Naive B cell (primary cell): Measurements from ENCODE around the gene TCF7L2. TPM values are rescaled to one million over a fixed set of nuclear protein-coding genes. Genes with fewer than 3 reads are reported as not detected.
A peak's percentile ranks its signal among the peaks of the same experiment; 100 is the strongest.

ENCODE experiments used
- ATAC-seq, 2 donors: fragments of 150-1000 bp; cut with Tn5 transposase; 2 replicates each; pipeline ENCODE4 v1.10.0; 2021; ENCODE audit warnings: low read depth in 2 of 2, mild to moderate bottlenecking in 2 of 2, moderate library complexity in 2 of 2
- DNase-seq: peaks from one replicate; pipeline ENCODE4 v3.0.0; 2022
- H3K27ac Mint-ChIP-seq, 6 donors: one replicate each; pipeline ENCODE4 v1.8.0; 2020 to 2022; ENCODE audit warnings: mild to moderate bottlenecking in 6 of 6, mixed read lengths in 6 of 6, moderate library complexity in 5 of 6, inconsistent platforms in 2 of 6
- H3K27me3 Mint-ChIP-seq, 3 donors: one replicate each; pipeline ENCODE4 v1.8.0; 2021 to 2022; ENCODE audit warnings: mixed read lengths in 3 of 3, mild to moderate bottlenecking in 1 of 3
- H3K36me3 Mint-ChIP-seq, 2 donors: one replicate each; pipeline ENCODE4 v1.8.0; 2020 to 2022; ENCODE audit warnings: mixed read lengths in 2 of 2, inconsistent platforms in 1 of 2, mild to moderate bottlenecking in 1 of 2
- H3K4me1 Mint-ChIP-seq, 3 donors: one replicate each; pipeline ENCODE4 v1.8.0; 2020 to 2022; ENCODE audit warnings: mixed read lengths in 3 of 3, inconsistent platforms in 1 of 3, mild to moderate bottlenecking in 1 of 3, moderate library complexity in 1 of 3
- H3K4me3 Mint-ChIP-seq, 8 donors: one replicate each; pipeline ENCODE4 v1.8.0; 2020 to 2022; ENCODE audit warnings: mild to moderate bottlenecking in 8 of 8, mixed read lengths in 8 of 8, moderate library complexity in 8 of 8, inconsistent platforms in 2 of 8
- H3K9me3 Mint-ChIP-seq, 7 donors: one replicate each; pipeline ENCODE4 v1.8.0; 2020 to 2022; ENCODE audit warnings: mixed read lengths in 7 of 7, mild to moderate bottlenecking in 5 of 7, inconsistent platforms in 2 of 7, moderate library complexity in 1 of 7
- polyA plus RNA-seq, 6 donors: library from polyadenylated mRNA; unstranded; fragments of 300-500 nt; fragmentation: Illumina TruSeq; gene quantifications; one replicate each; pipeline ENCODE4 v1.2.3, GENCODE V29; 2021; ENCODE audit warnings: low read depth in 6 of 6

The TCF7L2 gene
- polyA plus RNA-seq, 6 donors from 2014 or later: 0.30 TPM; not detected in 5

DNA sequence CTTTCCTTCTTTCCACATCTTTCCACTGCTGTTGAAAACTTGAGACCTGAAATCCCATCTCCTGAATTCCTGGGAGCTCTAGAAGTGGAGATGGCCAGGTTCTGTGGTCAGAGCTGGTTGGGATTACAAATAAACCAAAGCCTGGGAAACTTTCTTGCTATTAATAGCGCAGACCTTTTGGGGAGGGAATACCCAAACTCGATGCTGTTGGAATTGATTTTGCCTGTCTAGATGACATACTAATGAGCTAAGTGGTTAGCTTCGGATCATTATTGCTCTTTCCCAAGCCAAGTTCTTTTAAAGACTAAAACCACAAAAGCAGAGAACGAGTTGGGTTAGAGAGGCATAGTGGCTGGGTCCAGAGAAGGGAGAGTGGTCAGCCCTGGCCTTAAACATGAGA is 76.6 kb downstream of the TCF7L2 start:
- Mint-ChIP-seq H3K27ac (no peak overlapping the region), H3K27me3 (peaks cover 4 to 35% (median 32%) of the 10 kb centered on the region in 3 donors), H3K9me3 (peaks cover 0 to 1% (median 0%) of the 10 kb centered on the region in 7 donors), H3K36me3 (no peaks in the 10 kb centered on the region), H3K4me1 (peaks cover 0 to 2% (median 0%) of the 10 kb centered on the region in 3 donors), H3K4me3 (no peak overlapping the region)
- no peak for DNase-seq
- no peak for ATAC-seq

DNA sequence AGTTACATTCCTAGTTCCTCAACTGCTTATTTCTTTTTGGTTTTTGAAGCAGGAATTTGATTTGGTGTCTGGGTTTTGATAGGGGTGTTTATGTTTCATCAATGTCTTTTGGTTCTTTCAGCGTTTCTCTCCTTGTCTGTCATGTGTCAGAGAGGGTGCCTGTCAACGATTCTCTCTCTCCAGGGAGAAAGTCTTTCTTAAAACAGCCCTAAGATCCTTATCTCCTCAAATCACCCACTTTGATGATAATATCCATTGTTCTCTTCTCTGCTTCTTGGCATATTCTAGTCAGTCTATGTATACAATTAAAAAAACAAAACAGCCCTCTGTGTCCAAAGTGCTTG is 77.2 kb downstream of the TCF7L2 start:
- peaks cover 4 to 35% (median 32%) of the 10 kb centered on the region in 3 donors for H3K27me3 Mint-ChIP-seq
- H3K4me1 Mint-ChIP-seq: peaks cover 0 to 2% (median 0%) of the 10 kb centered on the region in 3 donors
- ATAC-seq (no peak), DNase-seq (no peak)
- peaks cover 0 to 1% (median 0%) of the 10 kb centered on the region in 7 donors for H3K9me3 Mint-ChIP-seq
- H3K36me3 Mint-ChIP-seq: no peaks in the 10 kb centered on the region
- peak overlapping the region in 1 of 6 donors; percentile 24 for H3K27ac Mint-ChIP-seq
- no peak overlapping the region for H3K4me3 Mint-ChIP-seq

DNA sequence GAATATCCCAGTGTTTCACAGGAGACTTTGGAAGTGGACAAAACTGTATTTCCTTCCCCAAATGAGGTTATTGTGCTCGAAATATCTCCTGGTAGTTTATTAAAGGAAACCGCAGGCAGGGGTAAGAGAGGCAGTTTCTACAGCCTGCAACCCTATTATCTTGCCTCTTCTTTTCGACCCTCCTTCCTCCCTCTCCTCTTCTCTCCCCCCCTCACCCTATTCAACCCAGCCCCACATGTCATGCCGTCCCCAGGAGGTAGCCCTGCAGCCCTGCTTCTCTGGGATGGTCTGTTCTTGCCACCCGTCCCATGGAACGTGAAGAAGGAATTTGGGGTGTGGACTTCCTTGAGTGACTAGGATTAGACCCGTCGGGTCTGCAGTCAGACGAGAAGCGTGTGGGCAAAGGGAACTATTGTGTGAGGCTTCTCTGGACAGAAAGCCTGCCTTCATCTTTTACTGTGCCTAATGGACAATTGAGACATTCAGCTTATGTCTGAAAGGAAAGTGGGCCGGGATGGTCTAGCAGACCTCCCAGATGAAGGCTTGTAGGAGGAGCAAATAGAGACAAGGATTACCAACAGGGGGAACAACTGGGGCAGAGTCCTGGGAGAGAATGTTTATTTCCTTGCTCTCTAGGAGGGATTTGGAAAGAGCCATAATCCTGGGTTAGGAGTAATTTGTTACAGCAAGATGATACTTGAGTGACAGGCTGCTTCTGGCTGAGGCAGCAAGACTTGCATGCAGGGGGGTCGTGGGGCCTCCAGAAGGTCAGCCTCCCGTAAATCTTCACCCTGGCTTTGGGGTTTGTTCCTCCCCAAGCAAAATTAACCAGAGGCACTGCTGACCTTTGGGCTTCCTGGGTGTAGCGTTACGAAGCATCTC is 77.8 kb downstream of the TCF7L2 start:
- H3K4me3 Mint-ChIP-seq: no peak overlapping the region
- H3K9me3 Mint-ChIP-seq: peaks cover 0 to 1% (median 0%) of the 10 kb centered on the region in 7 donors
- no peak overlapping the region for H3K27ac Mint-ChIP-seq
- peaks cover 0 to 2% (median 0%) of the 10 kb centered on the region in 3 donors for H3K4me1 Mint-ChIP-seq
- H3K27me3 Mint-ChIP-seq: peaks cover 4 to 35% (median 32%) of the 10 kb centered on the region in 3 donors
- H3K36me3 Mint-ChIP-seq: no peaks in the 10 kb centered on the region
- DNase-seq: no peak
- ATAC-seq: no peak

DNA sequence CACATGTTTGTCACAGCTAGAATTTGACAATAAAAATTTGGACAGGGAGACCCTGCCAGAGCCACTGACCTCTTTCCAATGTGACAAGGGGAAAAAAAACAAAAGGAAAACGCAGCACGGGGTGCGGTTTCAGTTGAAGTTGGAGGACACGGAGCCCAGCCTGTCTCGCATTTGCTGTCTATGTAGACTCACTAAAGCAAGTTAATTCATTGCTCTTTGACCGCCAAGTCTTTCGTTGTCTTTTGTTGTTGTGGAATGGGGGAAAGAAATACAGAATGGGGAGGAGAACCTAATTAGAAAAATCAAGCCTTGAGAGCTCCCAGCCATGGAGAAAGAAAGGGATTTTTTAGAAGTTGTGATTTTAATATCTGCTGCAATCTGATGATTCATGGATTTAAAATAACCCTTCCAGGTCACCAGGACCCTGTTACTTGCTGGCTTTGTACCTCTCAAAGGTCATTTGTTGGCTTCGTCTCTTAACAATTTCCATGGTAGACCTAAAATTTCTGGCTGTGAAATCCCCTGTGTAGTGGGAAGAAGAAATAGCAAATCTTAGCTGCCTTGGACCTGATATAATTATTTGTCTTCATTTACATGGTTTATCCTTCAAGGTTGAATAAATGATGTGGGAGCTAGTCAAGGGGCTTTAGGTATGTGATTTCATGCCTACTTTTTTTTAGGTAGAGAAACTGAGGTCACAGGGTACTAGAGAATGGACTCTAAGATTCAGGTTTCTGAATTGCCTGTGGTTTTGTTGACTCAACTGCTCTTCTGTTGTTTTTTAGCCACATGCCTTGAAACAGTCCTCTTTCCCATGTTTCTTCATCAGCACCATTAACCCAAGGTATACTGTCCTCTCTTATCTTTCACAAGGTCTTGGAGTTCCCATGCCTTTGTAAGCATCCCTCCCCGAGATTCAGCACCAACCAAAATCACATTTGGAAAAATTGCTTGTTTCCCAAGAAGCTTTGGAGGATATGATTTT is 78.7 kb downstream of the TCF7L2 start:
- Mint-ChIP-seq H3K27me3 (peaks cover 4 to 35% (median 32%) of the 10 kb centered on the region in 3 donors), H3K4me1 (peaks cover 0 to 2% (median 0%) of the 10 kb centered on the region in 3 donors), H3K36me3 (no peaks in the 10 kb centered on the region), H3K4me3 (no peak overlapping the region), H3K9me3 (peaks cover 0 to 1% (median 0%) of the 10 kb centered on the region in 7 donors), H3K27ac (no peak overlapping the region)
- DNase-seq (no peak), ATAC-seq (no peak)

DNA sequence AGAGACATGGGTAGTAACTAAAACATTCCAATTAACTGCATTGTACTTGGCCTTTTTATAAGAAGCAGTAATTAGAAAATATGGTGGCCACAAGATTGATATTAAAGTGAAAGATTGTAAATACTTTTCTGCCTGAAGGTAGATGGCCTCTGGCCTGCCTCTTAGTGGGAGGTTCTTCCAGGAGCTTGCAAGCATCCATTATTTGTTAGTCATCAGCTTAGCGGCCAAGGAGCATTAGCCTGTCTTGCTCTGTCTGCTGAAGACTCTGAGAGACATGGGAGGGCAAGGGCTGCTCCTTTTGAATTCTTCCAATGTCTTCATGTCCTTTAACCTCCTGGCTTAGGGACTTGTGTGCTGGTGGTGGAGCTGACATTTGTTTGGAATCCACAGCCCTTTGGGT is 80.4 kb downstream of the TCF7L2 start:
- no peak overlapping the region for H3K27ac Mint-ChIP-seq
- H3K36me3 Mint-ChIP-seq: no peaks in the 10 kb centered on the region
- ATAC-seq (no peak), DNase-seq (no peak)
- H3K27me3 Mint-ChIP-seq: peaks cover 4 to 35% (median 32%) of the 10 kb centered on the region in 3 donors
- peaks cover 0 to 2% (median 0%) of the 10 kb centered on the region in 3 donors for H3K4me1 Mint-ChIP-seq
- H3K9me3 Mint-ChIP-seq: peaks cover 0 to 3% (median 0%) of the 10 kb centered on the region in 7 donors
- H3K4me3 Mint-ChIP-seq: no peak overlapping the region

DNA sequence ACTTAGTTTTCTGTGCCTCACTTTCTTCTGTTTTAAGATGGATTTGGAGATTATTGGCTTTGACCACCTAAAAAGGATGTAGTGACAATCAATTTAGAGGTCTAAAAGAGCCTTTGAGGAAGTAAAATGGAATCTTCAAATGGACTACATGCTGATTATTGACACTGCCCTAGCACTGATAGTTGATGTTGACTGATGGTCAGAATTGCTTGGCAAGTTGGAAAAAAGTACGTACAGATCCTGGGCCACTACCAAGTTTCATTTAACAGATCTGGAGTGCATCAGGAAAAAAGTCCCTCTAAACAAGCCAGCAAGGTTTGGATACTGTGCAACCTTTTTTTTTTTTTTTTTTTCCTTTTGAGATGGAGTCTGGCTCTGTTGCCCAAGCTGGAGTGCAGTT is 81.1 kb downstream of the TCF7L2 start:
- DNase-seq (no peak), ATAC-seq (no peak)
- Mint-ChIP-seq H3K27me3 (peaks cover 4 to 35% (median 32%) of the 10 kb centered on the region in 3 donors), H3K9me3 (peaks cover 0 to 3% (median 0%) of the 10 kb centered on the region in 7 donors), H3K4me3 (no peak overlapping the region), H3K27ac (no peak overlapping the region), H3K4me1 (peaks cover 0 to 2% (median 0%) of the 10 kb centered on the region in 3 donors), H3K36me3 (no peaks in the 10 kb centered on the region)

DNA sequence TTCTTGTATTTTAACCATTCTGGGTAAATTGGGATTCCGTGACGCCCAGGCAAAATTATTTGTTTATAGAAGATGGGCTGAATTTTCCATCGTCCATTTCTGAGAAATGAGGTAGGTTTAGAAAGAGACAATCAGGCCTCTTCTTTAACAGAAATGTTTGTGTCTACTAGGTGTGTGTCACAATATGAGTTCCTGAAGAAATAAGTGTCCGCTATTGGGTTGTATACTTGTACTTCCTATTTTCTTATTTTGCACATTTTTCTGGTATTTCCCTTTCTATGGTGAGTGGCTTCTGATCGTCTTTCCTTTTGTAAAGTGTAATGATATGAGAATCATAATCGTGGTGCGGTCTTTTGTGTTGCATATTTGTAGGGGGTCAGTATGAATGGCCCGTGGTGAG is 83.9 kb downstream of the TCF7L2 start:
- ATAC-seq (no peak), DNase-seq (no peak)
- no peaks in the 10 kb centered on the region for H3K4me1 Mint-ChIP-seq

DNA sequence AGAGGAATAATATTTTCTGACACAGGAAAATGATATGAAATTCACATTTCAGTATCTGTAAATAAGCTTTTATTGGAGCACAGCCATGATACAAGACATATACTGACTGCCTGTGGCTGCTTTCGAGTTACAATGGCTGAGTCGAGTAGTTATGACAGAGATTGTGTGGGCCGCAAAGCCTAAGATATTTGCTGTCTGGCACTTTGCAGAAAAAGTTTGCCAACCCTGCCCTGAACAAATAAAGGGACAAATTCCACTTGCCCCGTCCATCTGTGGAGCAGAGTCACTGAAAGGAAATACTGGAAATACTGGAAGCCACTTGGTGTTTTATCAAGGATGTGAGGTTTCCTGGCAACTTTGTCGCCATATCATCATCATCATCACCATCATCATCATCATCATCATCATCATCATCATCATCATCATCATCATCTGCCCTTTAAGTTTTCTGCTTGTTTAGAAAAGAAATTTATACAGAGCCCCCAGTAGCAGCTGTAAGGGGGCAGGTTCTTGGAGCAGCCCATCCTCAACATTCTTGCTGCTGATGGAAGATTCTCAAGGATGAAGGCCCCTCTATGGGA is 85.8 kb downstream of the TCF7L2 start:
- no peaks in the 10 kb centered on the region for H3K4me1 Mint-ChIP-seq
- peaks cover 0 to 3% (median 0%) of the 10 kb centered on the region in 7 donors for H3K9me3 Mint-ChIP-seq
- H3K27ac Mint-ChIP-seq: no peak overlapping the region
- H3K4me3 Mint-ChIP-seq: peak overlapping the region in 1 of 8 donors; percentile 54
- no peaks in the 10 kb centered on the region for H3K36me3 Mint-ChIP-seq
- ATAC-seq (no peak), DNase-seq (no peak)
- H3K27me3 Mint-ChIP-seq: no peaks in the 10 kb centered on the region

More for the DNA sequence above, 83.9 kb downstream of the TCF7L2 start:
- Mint-ChIP-seq H3K4me3 (no peak overlapping the region), H3K36me3 (no peaks in the 10 kb centered on the region), H3K27me3 (peaks cover 0 to 12% (median 10%) of the 10 kb centered on the region in 3 donors), H3K27ac (no peak overlapping the region), H3K9me3 (peaks cover 0 to 3% (median 0%) of the 10 kb centered on the region in 7 donors)

DNA sequence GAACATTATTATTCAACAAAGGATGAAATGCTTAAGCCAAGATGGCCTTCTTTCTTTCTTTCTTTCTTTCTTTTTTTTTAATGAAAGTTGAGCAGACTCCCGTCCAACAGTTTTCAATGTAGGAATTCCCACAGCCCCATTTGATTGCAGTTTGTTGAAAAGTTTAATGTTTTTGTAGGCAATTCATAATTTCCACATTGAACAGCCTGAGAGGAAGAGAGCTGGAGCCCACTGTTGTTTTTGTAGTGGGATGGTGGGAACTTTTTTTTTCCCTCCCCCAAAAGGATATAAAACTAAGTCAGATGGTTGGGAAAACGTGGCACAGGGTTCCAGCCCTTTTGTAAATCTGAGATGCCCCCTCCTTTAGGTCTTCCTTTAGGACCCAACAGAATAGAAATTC is 86.6 kb downstream of the TCF7L2 start:
- Mint-ChIP-seq H3K9me3 (peaks cover 0 to 3% (median 0%) of the 10 kb centered on the region in 7 donors), H3K4me3 (no peak overlapping the region), H3K27ac (no peak overlapping the region), H3K4me1 (no peaks in the 10 kb centered on the region), H3K36me3 (no peaks in the 10 kb centered on the region), H3K27me3 (no peaks in the 10 kb centered on the region)
- DNase-seq: no peak
- no peak for ATAC-seq

DNA sequence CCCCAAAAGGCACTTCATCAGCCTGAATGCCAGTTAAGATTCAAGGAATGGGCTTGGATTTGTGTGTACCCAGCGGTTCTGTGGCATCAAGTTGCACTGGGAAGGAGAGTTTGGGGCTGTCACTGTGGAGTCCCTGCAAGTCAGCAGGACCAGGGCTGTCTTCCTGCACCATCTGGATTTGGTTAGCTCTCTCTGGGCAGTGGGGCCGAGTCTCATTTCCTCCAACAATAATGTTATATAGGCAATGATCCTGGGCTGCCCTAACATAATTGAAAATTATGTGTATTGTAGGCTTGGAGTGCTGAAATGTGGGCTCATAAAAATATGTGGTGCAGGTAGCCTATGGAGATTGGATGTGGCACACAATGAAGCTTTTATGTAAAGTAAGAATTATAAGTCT is 87.2 kb downstream of the TCF7L2 start:
- H3K36me3 Mint-ChIP-seq: no peaks in the 10 kb centered on the region
- DNase-seq: no peak
- no peak for ATAC-seq
- no peak overlapping the region for H3K4me3 Mint-ChIP-seq
- H3K27me3 Mint-ChIP-seq: no peaks in the 10 kb centered on the region
- H3K27ac Mint-ChIP-seq: no peak overlapping the region
- H3K4me1 Mint-ChIP-seq: no peaks in the 10 kb centered on the region
- peaks cover 0 to 3% (median 0%) of the 10 kb centered on the region in 7 donors for H3K9me3 Mint-ChIP-seq

DNA sequence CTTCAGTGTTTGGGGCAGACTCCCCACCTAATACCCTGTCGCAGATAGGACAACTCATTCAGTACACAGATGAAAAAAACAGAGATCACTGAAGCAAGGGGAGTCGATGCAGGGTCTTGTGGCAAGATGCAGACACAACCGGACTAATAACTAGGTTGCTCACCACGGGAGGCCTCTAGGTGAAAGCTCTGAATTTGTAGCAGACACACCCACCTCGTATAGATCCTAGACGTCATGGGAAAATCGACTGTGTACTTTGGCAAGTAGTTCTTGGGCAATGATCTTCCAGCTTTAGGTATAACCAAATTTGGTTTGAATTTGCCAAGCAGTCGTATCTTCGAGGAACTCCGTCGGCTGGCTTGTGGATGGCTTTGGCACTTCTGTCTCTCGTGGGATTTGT is 88.1 kb downstream of the TCF7L2 start:
- no peaks in the 10 kb centered on the region for H3K36me3 Mint-ChIP-seq

DNA sequence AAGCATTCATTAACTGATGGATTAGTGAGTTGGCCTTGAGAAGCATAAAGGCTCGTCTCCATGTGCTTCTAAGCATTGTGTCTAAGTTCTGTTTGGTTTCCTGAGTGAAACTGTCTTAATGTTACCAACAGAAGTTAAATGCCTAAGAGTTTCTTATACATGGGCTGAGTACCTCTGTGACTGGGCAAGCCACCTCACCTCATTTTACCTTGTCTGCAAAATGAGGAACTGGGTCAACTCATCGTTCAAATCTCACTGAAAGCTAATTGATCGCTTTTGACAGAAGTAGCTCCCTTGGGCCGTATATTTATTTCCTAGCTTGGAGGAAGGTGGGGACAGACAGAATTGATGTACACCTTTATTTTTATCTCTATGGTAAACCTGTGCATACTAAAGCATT is 88.9 kb downstream of the TCF7L2 start:
- no peak for ATAC-seq
- Mint-ChIP-seq H3K27me3 (peaks cover 0 to 4% (median 0%) of the 10 kb centered on the region in 3 donors), H3K9me3 (peaks cover 0 to 3% (median 0%) of the 10 kb centered on the region in 7 donors), H3K27ac (no peak overlapping the region), H3K4me1 (no peaks in the 10 kb centered on the region), H3K4me3 (no peak overlapping the region), H3K36me3 (no peaks in the 10 kb centered on the region)
- DNase-seq: no peak

More for the DNA sequence above, 88.1 kb downstream of the TCF7L2 start:
- no peak overlapping the region for H3K4me3 Mint-ChIP-seq
- no peak overlapping the region for H3K27ac Mint-ChIP-seq
- no peak for ATAC-seq
- no peaks in the 10 kb centered on the region for H3K27me3 Mint-ChIP-seq
- no peak for DNase-seq
- H3K4me1 Mint-ChIP-seq: no peaks in the 10 kb centered on the region
- peaks cover 0 to 3% (median 0%) of the 10 kb centered on the region in 7 donors for H3K9me3 Mint-ChIP-seq

DNA sequence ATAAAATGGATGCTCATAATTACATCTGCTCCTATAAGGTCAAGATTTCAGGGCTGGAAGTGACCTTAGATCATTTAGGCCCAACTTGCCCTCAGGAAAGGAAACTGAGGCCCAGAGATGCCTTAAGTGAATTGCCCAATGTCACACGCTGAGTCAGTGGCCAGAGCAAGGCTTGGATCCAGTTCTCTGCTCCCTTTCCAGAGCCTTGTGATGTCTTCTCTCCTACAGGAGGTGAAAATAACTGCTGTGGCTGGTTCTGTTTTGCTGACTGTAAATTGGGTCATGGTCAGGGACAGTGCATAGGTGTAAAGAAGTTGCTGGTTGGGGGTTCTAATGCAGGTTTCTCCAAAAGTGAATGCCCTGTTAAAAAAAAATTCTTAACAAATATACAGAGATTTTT is 91.3 kb downstream of the TCF7L2 start:
- Mint-ChIP-seq H3K27ac (no peak overlapping the region), H3K4me3 (no peak overlapping the region), H3K27me3 (peaks cover 0 to 17% (median 4%) of the 10 kb centered on the region in 3 donors), H3K36me3 (no peaks in the 10 kb centered on the region), H3K4me1 (no peaks in the 10 kb centered on the region), H3K9me3 (peaks cover 0 to 4% (median 0%) of the 10 kb centered on the region in 7 donors)
- ATAC-seq: no peak
- no peak for DNase-seq
